HepG2 (cell line): ENCODE measurements around the gene SAMD4A. TPM values are rescaled to one million over a fixed set of nuclear protein-coding genes. Genes with fewer than 3 reads are reported as not detected.

Experiments used
- ATAC-seq: fragments of 200-7000 bp; cut with Tn5 transposase; 3 replicates; pipeline ENCODE4 v1.9.1; 2020; ENCODE audit warnings: mild to moderate bottlenecking, moderate library complexity
- BruUV-seq: library from RNA; stranded (reverse); fragments of 400-500 nt; replicated peaks from 2 replicates; lab custom pipeline; 2021; lab: Mats Ljungman, UMichigan
- CTCF ChIA-PET: fragments of 300-600 bp; formaldehyde crosslinking; extraction: SDS; loops from one replicate; lab custom pipeline; 2021; ENCODE audit warnings: low total read pairs, inconsistent platforms, low intra/inter-chr PET ratio; lab: Yijun Ruan, JAX
- POLR2A ChIA-PET: fragments of 350-600 bp; sonication (Branson Sonifier 250); formaldehyde crosslinking; loops from one replicate; lab custom pipeline; 2020; ENCODE audit warnings: antibody characterized with exemption, inconsistent platforms; lab: Yijun Ruan, JAX
- DNase-seq: peaks from one replicate; pipeline ENCODE4 v3.0.0-alpha.2; 2015; ENCODE audit warnings: low spot score
- FAIRE-seq: peaks from 3 replicates; lab custom pipeline; 2011; peaks lifted over from hg19 to GRCh38; lab: Jason Lieb, UNC
- H2AFZ ChIP-seq: one replicate; pipeline ENCODE4 v1.6.1; 2011; ENCODE audit warnings: low read length, inconsistent platforms
- H3K27ac ChIP-seq: fragments of 300-600 bp; 3 replicates; pipeline ENCODE4 v1.8.0; 2011; ENCODE audit warnings: mixed run types, mild to moderate bottlenecking, mixed read lengths, low read length, inconsistent platforms; ENCODE audit not compliant: insufficient read depth; ENCODE audit errors: extremely low read length
- H3K27me3 ChIP-seq, 2 experiments: fragments of 200-600 bp in 1 of 2; 2 replicates in 1 of 2; 3 replicates in 1 of 2; pipeline versions ENCODE4 v1.6.0 to v1.8.0; 2011; ENCODE audit warnings: low read length in 2 of 2, mild to moderate bottlenecking in 2 of 2, moderate library complexity in 2 of 2, inconsistent platforms in 1 of 2; ENCODE audit not compliant: insufficient read depth in 2 of 2, control insufficient read depth in 1 of 2
- H3K36me3 ChIP-seq, 2 experiments: fragments of 200-600 bp in 1 of 2; replicated peaks in 1 of 2; 2 replicates in 1 of 2; 3 replicates in 1 of 2; pipeline versions ENCODE4 v1.5.1 to v1.8.0; 2011; ENCODE audit warnings: low read length in 2 of 2, inconsistent platforms in 1 of 2; ENCODE audit not compliant: insufficient read depth in 2 of 2, control insufficient read depth in 1 of 2
- H3K4me1 ChIP-seq: 2 replicates; pipeline ENCODE4 v1.5.1; 2012; ENCODE audit warnings: low read length, inconsistent platforms; ENCODE audit not compliant: insufficient read depth
- H3K4me2 ChIP-seq: 2 replicates; pipeline ENCODE4 v1.6.0; 2011; ENCODE audit warnings: low read depth, low read length, inconsistent platforms
- H3K4me3 ChIP-seq, 3 experiments: fragments of 200-600 bp in 1 of 3; sonication (generic), shearing (Covaris generic) in 1 of 3; replicated peaks in 1 of 3; 2 replicates each; pipeline ENCODE4 v1.5.1; 2011 to 2016; ENCODE audit warnings: low read length in 3 of 3, inconsistent platforms in 2 of 3, low read depth in 2 of 3, mild to moderate bottlenecking in 2 of 3, control low read depth in 1 of 3, mixed read lengths in 1 of 3; ENCODE audit not compliant: insufficient read depth in 1 of 3
- H3K79me2 ChIP-seq: one replicate; pipeline ENCODE4 v1.6.1; 2011; ENCODE audit warnings: low read length, inconsistent platforms; ENCODE audit not compliant: insufficient read depth
- H3K9ac ChIP-seq: 2 replicates; pipeline ENCODE4 v1.6.0; 2011; ENCODE audit warnings: mild to moderate bottlenecking, low read depth, low read length, inconsistent platforms; ENCODE audit not compliant: insufficient read depth
- H3K9me3 ChIP-seq: 2 replicates; pipeline ENCODE4 v1.5.1; 2012; ENCODE audit warnings: mild to moderate bottlenecking, low read length
- H4K20me1 ChIP-seq: 2 replicates; pipeline ENCODE4 v1.6.0; 2011; ENCODE audit warnings: inconsistent platforms, mild to moderate bottlenecking, low read length, moderate library complexity; ENCODE audit not compliant: insufficient read depth
- ATF7-NPFF ChIP-seq: sonication (generic); formaldehyde crosslinking; IDR thresholded peaks from 2 replicates; pipeline ENCODE4 v1.8.1; 2023; ENCODE audit warnings: mild to moderate bottlenecking, low read depth, missing genetic modification reagents, moderate library complexity
- HNRNPL ChIP-seq: fragments of 200-400 bp; formaldehyde crosslinking; IDR thresholded peaks from 2 replicates; pipeline ENCODE4 v1.6.1; 2017; ENCODE audit warnings: mild to moderate bottlenecking, low read depth, low read length
- KDM5A ChIP-seq: fragments of 200-600 bp; sonication (generic); IDR thresholded peaks from 2 replicates; pipeline ENCODE4 v1.7.0; 2018; ENCODE audit warnings: antibody characterized with exemption, mild to moderate bottlenecking, low read length, borderline replicate concordance
- MED13 ChIP-seq: sonication (generic); formaldehyde crosslinking; IDR thresholded peaks from 2 replicates; pipeline ENCODE4 v1.5.0; 2020; ENCODE audit warnings: missing genetic modification reagents
- MIER3 ChIP-seq: IDR thresholded peaks from 2 replicates; pipeline ENCODE4 v1.6.1; 2016; ENCODE audit warnings: missing compliant biosample characterization, borderline replicate concordance
- MYC ChIP-seq: sonication (generic); formaldehyde crosslinking; IDR thresholded peaks from 2 replicates; pipeline ENCODE4 v1.9.0; 2021; ENCODE audit warnings: missing genetic modification reagents, borderline replicate concordance
- PRPF4 ChIP-seq: fragments of 200-400 bp; formaldehyde crosslinking; IDR thresholded peaks from 2 replicates; pipeline ENCODE4 v1.6.1; 2016; ENCODE audit warnings: low read length, low read depth; ENCODE audit not compliant: poor library complexity, severe bottlenecking
- SKI ChIP-seq: fragments of 450-650 bp; IDR thresholded peaks from one replicate; pipeline ENCODE4 v1.6.1; 2018; ENCODE audit warnings: mild to moderate bottlenecking; ENCODE audit not compliant: partially characterized antibody
- ZBTB1 ChIP-seq: sonication (generic); formaldehyde crosslinking; IDR thresholded peaks from 2 replicates; pipeline ENCODE4 v1.4.0; 2020; ENCODE audit warnings: missing genetic modification reagents, borderline replicate concordance
- ZNF235 ChIP-seq: sonication (generic); formaldehyde crosslinking; IDR thresholded peaks from 2 replicates; pipeline ENCODE4 v1.8.1; 2023; ENCODE audit warnings: mild to moderate bottlenecking, missing genetic modification reagents, borderline replicate concordance
- ZNF572 ChIP-seq: sonication (generic); formaldehyde crosslinking; IDR thresholded peaks from 2 replicates; pipeline ENCODE4 v1.5.1; 2020; ENCODE audit warnings: mild to moderate bottlenecking, missing genetic modification reagents
- ZNF710 ChIP-seq: sonication (generic); formaldehyde crosslinking; IDR thresholded peaks from 2 replicates; pipeline ENCODE4 v1.5.0; 2020; ENCODE audit warnings: mild to moderate bottlenecking, missing genetic modification reagents, borderline replicate concordance
- WGBS: methylation state at CpG from one replicate; pipeline ENCODE4 v1.1.6; 2017; ENCODE audit warnings: low lambda C conversion rate; 5-methylcytosine and 5-hydroxymethylcytosine counted together
- in situ Hi-C: cut with HindIII; loops from 2 replicates; pipeline ENCODE4 v1.10.0; 2017; ENCODE audit warnings: low pct_unique_long_range_greater_than_20kb; ENCODE audit not compliant: extremely low pct_ligation_motif_present
- intact Hi-C: fragments of 100-400 bp; cut with micrococcal nuclease; formaldehyde crosslinking; loops from one replicate; pipeline ENCODE4 v1.10.0; 2022; ENCODE audit not compliant: unreplicated experiment
- polyA plus RNA-seq, 8 experiments: library from polyadenylated mRNA; depleted of rRNA in 3 of 8; stranded (reverse) in 7 of 8; unstranded in 1 of 8; fragments of >200 nt; fragmentation: Illumina TruSeq in 4 of 8; extraction: Trizol in 4 of 8; gene quantifications; 2 replicates each; pipeline versions ENCODE4 v1.2.1 to v1.2.3, GENCODE V29; 2011 to 2016; ENCODE audit warnings: low read depth in 4 of 8, missing spikeins in 1 of 8, mixed read lengths in 1 of 8; ENCODE audit not compliant: insufficient read depth in 1 of 8
- total RNA-seq, 5 experiments: library from RNA; depleted of rRNA; stranded (reverse); fragments of >200 nt; fragmentation: Illumina TruSeq; extraction: Trizol; gene quantifications; 2 replicates each; pipeline ENCODE4 v1.2.3, GENCODE V29; 2016; ENCODE audit warnings: low read depth in 1 of 5
- TF ChIP-seq, protein P1 (sequence below): sonication (generic); formaldehyde crosslinking; IDR thresholded peaks from 2 replicates; pipeline ENCODE4 v1.5.1; 2020; ENCODE audit warnings: missing genetic modification reagents, mild to moderate bottlenecking, borderline replicate concordance
- TF ChIP-seq, protein P2 (sequence below): sonication (generic); IDR thresholded peaks from 2 replicates; pipeline ENCODE4 v1.6.1; 2016; ENCODE audit warnings: low read depth, borderline replicate concordance

Gene SAMD4A
- total and polyA plus RNA-seq, 2 of the 13 experiments (the other 11 are each of a cell fraction or from before 2014, with no cell fraction given) = 11.8 to 13.0 TPM

GRCh38 chr14:54703724-54704123, 136.8 kb downstream of the SAMD4A start:
- TF ChIP-seq, protein P1, sequence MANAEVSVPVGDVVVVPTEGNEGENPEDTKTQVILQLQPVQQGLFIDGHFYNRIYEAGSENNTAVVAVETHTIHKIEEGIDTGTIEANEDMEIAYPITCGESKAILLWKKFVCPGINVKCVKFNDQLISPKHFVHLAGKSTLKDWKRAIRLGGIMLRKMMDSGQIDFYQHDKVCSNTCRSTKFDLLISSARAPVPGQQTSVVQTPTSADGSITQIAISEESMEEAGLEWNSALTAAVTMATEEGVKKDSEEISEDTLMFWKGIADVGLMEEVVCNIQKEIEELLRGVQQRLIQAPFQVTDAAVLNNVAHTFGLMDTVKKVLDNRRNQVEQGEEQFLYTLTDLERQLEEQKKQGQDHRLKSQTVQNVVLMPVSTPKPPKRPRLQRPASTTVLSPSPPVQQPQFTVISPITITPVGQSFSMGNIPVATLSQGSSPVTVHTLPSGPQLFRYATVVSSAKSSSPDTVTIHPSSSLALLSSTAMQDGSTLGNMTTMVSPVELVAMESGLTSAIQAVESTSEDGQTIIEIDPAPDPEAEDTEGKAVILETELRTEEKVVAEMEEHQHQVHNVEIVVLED = no peak
- no peak for TF ChIP-seq ZNF235 (CRISPR knock-in tag)
- TF ChIP-seq ATF7-NPFF = no peak
- no peak for TF ChIP-seq KDM5A
- no peak for TF ChIP-seq PRPF4
- no peak for TF ChIP-seq MED13
- TF ChIP-seq ZNF710 (CRISPR knock-in tag) = no peak
- TF ChIP-seq, protein P2, sequence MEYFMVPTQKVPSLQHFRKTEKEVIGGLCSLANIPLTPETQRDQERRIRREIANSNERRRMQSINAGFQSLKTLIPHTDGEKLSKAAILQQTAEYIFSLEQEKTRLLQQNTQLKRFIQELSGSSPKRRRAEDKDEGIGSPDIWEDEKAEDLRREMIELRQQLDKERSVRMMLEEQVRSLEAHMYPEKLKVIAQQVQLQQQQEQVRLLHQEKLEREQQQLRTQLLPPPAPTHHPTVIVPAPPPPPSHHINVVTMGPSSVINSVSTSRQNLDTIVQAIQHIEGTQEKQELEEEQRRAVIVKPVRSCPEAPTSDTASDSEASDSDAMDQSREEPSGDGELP = no peak
- TF ChIP-seq MIER3 (CRISPR knock-in tag) = no peak
- no peak for TF ChIP-seq SKI
- TF ChIP-seq ZNF572 (CRISPR knock-in tag) = no peak
- TF ChIP-seq MYC (CRISPR knock-in tag) = no peak
- no peak for TF ChIP-seq HNRNPL
- TF ChIP-seq ZBTB1 = no peak
- H3K79me2 ChIP-seq = peaks cover 18% of the 10 kb centered on the region
- peaks cover 46% of the 10 kb centered on the region for H3K4me1 ChIP-seq
- no peaks in the 10 kb centered on the region for H3K27me3 ChIP-seq
- no peak overlapping the region for H3K4me3 ChIP-seq
- DNase-seq (no peak), ATAC-seq (no peak), FAIRE-seq (no peak)
- no peak overlapping the region for H3K27ac ChIP-seq
- in situ Hi-C loops = no loop called here
- BruUV-seq = no TSS peak
- peaks cover 13 to 40% of the 10 kb centered on the region in 2 experiments for H3K36me3 ChIP-seq
- WGBS = 100% methylated on average over 2 of the region's 2 CpGs
- CTCF ChIA-PET = no interaction called here
- H3K9ac ChIP-seq = no peak overlapping the region
- H4K20me1 ChIP-seq = peaks cover 9% of the 10 kb centered on the region
- H3K4me2 ChIP-seq = no peak overlapping the region
- POLR2A ChIA-PET = no interaction called here
- H3K9me3 ChIP-seq = no peaks in the 10 kb centered on the region
- intact Hi-C loops = no loop called here
- no peak overlapping the region for H2AFZ ChIP-seq
